Lower leg skin (tissue), 4 donors: ENCODE data around the gene DIS3L2. TPM values are rescaled to one million over a fixed set of nuclear protein-coding genes. Genes with fewer than 3 reads are reported as not detected.
"Not testable (repeated sequence)": the region's sequence is repeated elsewhere in the genome, so short reads cannot be mapped to it uniquely, and the experiment has no call there.

Experiments used
- DNase-seq, 2 donors: peaks; one replicate each; pipeline ENCODE4 v3.0.0-alpha.2; 2019; ENCODE audit warnings: low spot score in 2 of 2
- H3K4me3 ChIP-seq: fragments of 200-600 bp; sonication (generic); 2 replicates; pipeline ENCODE4 v1.5.1; 2017; ENCODE audit warnings: mild to moderate bottlenecking, low read depth; ENCODE audit not compliant: poor library complexity, severe bottlenecking
- CTCF ChIP-seq, 3 donors: fragments of 450-650 bp; IDR thresholded peaks; one replicate each; pipeline ENCODE4 v1.5.1; 2016; ENCODE audit warnings: antibody characterized with exemption in 3 of 3, mild to moderate bottlenecking in 3 of 3, moderate library complexity in 2 of 3
- POLR2A ChIP-seq, 2 donors: fragments of 450-650 bp; IDR thresholded peaks; one replicate each; pipeline ENCODE4 v1.6.1; 2016 to 2017; ENCODE audit warnings: antibody characterized with exemption in 2 of 2, mild to moderate bottlenecking in 1 of 2, moderate library complexity in 1 of 2
- WGBS, 2 donors: methylation state at CpG; one replicate each; pipeline ENCODE4 v1.1.5; 2018; 5-methylcytosine and 5-hydroxymethylcytosine counted together
- intact Hi-C: fragments of 100-400 bp; cut with DNase I; formaldehyde crosslinking; loops from one replicate; pipeline ENCODE4 v1.15.0; 2023; ENCODE audit warnings: low total_unique reads
- total RNA-seq, 4 donors: library from RNA; depleted of rRNA; stranded (reverse); fragments of >200 nt; gene quantifications; one replicate each; pipeline ENCODE4 v1.1.0, GENCODE V29; 2016

Gene DIS3L2
- total RNA-seq, 4 donors from 2014 or later, result 26.4 to 39.0 (median 34.4) TPM

GRCh38 chr2:232321817-232322559 lies 360.5 kb downstream of the DIS3L2 start:
- no peak overlapping the region for H3K4me3 ChIP-seq
- intact Hi-C loops, result no loop called here
- DNase-seq, result peak in 1 of 2 donors; percentile 76
- WGBS, 2 donors, result 84 to 90% methylated on average over 8 to 9 of the region's 9 CpGs
- TF ChIP-seq CTCF (IDR thresholded peaks at IDR 0.05) (no peak), POLR2A (IDR thresholded peaks at IDR 0.05) (no peak)

- TF ChIP-seq POLR2A (IDR thresholded peaks at IDR 0.05), result no peak
- TF ChIP-seq CTCF (IDR thresholded peaks at IDR 0.05), result no peak
- DNase-seq, result peak in 1 of 2 donors; percentile 79
- 62 to 75% methylated on average over 13 to 18 of the region's 18 CpGs for WGBS, 2 donors
- intact Hi-C loops, result no loop called here
- H3K4me3 ChIP-seq, result no peak overlapping the region
Measured at GRCh38 chr2:232322560-232323327, 361.2 kb downstream of the DIS3L2 start.

GRCh38 chr2:232323328-232323650 lies 361.8 kb downstream of the DIS3L2 start:
- intact Hi-C loops, result no loop called here
- no peak overlapping the region for H3K4me3 ChIP-seq
- DNase-seq, result peak in 1 of 2 donors; percentile 37
- TF ChIP-seq CTCF (IDR thresholded peaks at IDR 0.05) (no peak), POLR2A (IDR thresholded peaks at IDR 0.05) (no peak)
- WGBS, 2 donors, result 82 to 85% methylated on average over 3 to 4 of the region's 4 CpGs

GRCh38 chr2:232323967-232324366 lies 362.5 kb downstream of the DIS3L2 start:
- intact Hi-C loops, result not testable (repeated sequence)
- WGBS, 2 donors, result 78 to 92% methylated on average over 5 to 6 of the region's 6 CpGs

GRCh38 chr2:232324778-232325177 lies 363.3 kb downstream of the DIS3L2 start:
- peak in 1 of 2 donors; percentile 74 for DNase-seq
- no peak overlapping the region for H3K4me3 ChIP-seq
- TF ChIP-seq POLR2A (IDR thresholded peaks at IDR 0.05) (no peak), CTCF (IDR thresholded peaks at IDR 0.05) (no peak)
- intact Hi-C loops, result loop anchor here (5.0 kb wide), 1 partner anchor 397 kb away; the partner anchor contains the start of gene NPPC
- WGBS, 2 donors, result 89 to 92% methylated on average over 4 of the region's 4 CpGs

More at GRCh38 chr2:232323967-232324366, 362.5 kb downstream of the DIS3L2 start:
- DNase-seq, result peak in 1 of 2 donors; percentile 45
- H3K4me3 ChIP-seq, result not testable (repeated sequence)
